KMS-11 (cell line): ENCODE measurements around the gene IGSF9.
"Not testable (repeated sequence)": the region's sequence is repeated elsewhere in the genome, so short reads cannot be mapped to it uniquely, and the experiment has no call there.

ENCODE experiments used
- H2AFZ ChIP-seq: fragments of 200-600 bp; sonication (generic); 2 replicates; pipeline ENCODE4 v1.6.1; 2016; ENCODE audit warnings: antibody characterized with exemption, mixed run types, low read depth
- H3K27ac ChIP-seq: fragments of 200-600 bp; sonication (generic); 2 replicates; pipeline ENCODE4 v1.6.1; 2016; ENCODE audit warnings: mild to moderate bottlenecking, mixed run types
- H3K27me3 ChIP-seq: fragments of 200-600 bp; sonication (generic); 2 replicates; pipeline ENCODE4 v1.6.1; 2017; ENCODE audit warnings: mild to moderate bottlenecking, low read depth, mixed run types, moderate library complexity; ENCODE audit not compliant: insufficient read depth
- H3K36me3 ChIP-seq: fragments of 200-600 bp; sonication (generic); 2 replicates; pipeline ENCODE4 v1.6.1; 2017; ENCODE audit warnings: mild to moderate bottlenecking, mixed run types; ENCODE audit not compliant: insufficient read depth
- H3K4me1 ChIP-seq: fragments of 200-600 bp; sonication (generic); 2 replicates; pipeline ENCODE4 v1.6.1; 2016; ENCODE audit warnings: mild to moderate bottlenecking, low read depth, mixed run types; ENCODE audit not compliant: poor library complexity, severe bottlenecking
- H3K4me2 ChIP-seq: fragments of 200-600 bp; sonication (generic); 2 replicates; pipeline ENCODE4 v1.7.0; 2016; ENCODE audit warnings: mild to moderate bottlenecking, mixed run types
- H3K4me3 ChIP-seq: fragments of 200-600 bp; sonication (generic); IDR thresholded peaks from 2 replicates; pipeline ENCODE4 v1.6.1; 2017; ENCODE audit warnings: low read depth, low read length, mixed read lengths; ENCODE audit not compliant: insufficient read depth
- H3K79me2 ChIP-seq: fragments of 200-600 bp; sonication (generic); 2 replicates; pipeline ENCODE4 v1.6.1; 2016; ENCODE audit warnings: low read depth, mixed run types; ENCODE audit not compliant: insufficient read depth
- H3K9ac ChIP-seq: fragments of 200-600 bp; sonication (generic); 2 replicates; pipeline ENCODE4 v1.6.1; 2016; ENCODE audit warnings: mild to moderate bottlenecking, mixed run types
- H4K20me1 ChIP-seq: fragments of 200-600 bp; sonication (generic); 2 replicates; pipeline ENCODE4 v1.6.1; 2016; ENCODE audit warnings: mild to moderate bottlenecking, mixed run types; ENCODE audit not compliant: insufficient read depth
- TF ChIP-seq, protein P1 (sequence below): fragments of 200-600 bp; sonication (generic); conservative IDR thresholded peaks from 2 replicates; pipeline ENCODE4 v1.6.1; 2017; ENCODE audit warnings: low read depth, mild to moderate bottlenecking, antibody characterized with exemption, low read length, moderate library complexity, mixed read lengths

Gene IGSF9

GRCh38 chr1:159911326-159912070 is 33.9 kb downstream of the IGSF9 start:
- Histone ChIP-seq H3K36me3 (no peaks in the 10 kb centered on the region), H3K4me3 (peak overlapping the region; percentile 65), H4K20me1 (no peaks in the 10 kb centered on the region), H2AFZ (no peak overlapping the region), H3K4me1 (peaks cover 38% of the 10 kb centered on the region), H3K27ac (peak overlapping the region; percentile 75), H3K79me2 (no peaks in the 10 kb centered on the region), H3K9ac (peak overlapping the region; percentile 56; the same call in 1 of the 2 replicates), H3K4me2 (peak overlapping the region; percentile 84), H3K27me3 (no peaks in the 10 kb centered on the region)
- TF ChIP-seq, protein P1, sequence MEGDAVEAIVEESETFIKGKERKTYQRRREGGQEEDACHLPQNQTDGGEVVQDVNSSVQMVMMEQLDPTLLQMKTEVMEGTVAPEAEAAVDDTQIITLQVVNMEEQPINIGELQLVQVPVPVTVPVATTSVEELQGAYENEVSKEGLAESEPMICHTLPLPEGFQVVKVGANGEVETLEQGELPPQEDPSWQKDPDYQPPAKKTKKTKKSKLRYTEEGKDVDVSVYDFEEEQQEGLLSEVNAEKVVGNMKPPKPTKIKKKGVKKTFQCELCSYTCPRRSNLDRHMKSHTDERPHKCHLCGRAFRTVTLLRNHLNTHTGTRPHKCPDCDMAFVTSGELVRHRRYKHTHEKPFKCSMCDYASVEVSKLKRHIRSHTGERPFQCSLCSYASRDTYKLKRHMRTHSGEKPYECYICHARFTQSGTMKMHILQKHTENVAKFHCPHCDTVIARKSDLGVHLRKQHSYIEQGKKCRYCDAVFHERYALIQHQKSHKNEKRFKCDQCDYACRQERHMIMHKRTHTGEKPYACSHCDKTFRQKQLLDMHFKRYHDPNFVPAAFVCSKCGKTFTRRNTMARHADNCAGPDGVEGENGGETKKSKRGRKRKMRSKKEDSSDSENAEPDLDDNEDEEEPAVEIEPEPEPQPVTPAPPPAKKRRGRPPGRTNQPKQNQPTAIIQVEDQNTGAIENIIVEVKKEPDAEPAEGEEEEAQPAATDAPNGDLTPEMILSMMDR, result no peak

DNA sequence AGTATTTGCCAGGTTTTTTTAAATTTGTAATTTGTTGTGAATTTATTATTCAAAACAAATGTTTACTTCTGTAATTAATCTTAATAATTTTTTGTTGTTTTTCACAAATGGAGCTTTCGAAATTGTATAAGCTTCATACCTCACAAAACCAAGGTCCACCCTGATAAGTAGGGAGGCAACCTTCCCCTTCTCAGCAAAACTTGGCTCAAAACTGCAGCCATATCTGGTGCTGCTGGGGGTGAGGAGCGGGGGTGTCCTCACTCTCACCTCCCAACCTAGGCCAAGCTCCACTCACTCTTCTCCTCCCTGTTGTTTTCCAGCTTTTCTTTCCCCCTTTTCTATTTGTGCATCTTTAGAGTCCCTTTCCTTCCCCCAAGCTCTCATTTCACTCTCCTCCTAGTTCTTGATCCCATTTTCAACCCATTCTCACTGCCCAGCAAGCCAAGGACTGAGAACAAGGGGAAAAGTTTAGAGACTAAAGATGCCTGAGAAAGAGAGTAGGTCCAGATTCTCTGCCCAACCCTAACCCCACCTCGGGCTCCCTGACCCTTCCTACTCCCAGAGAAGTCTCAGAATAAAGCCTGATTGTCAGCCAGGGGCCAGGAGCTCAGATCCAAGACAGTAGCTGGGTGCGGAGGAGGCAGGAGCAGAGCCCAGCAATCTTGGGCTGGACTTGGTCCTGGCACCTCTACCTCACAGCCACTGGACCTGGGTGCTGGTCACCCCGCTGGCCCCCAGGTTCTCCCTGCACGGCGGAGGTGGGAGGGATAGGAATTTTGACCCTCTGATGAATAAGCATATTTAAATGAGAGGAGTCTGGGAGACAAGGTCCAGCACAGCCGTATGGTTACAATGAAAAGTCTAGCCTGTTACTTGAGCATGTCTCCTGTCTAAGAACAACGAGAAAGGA is 37.1 kb downstream of the IGSF9 start:
- H3K79me2 ChIP-seq, result no peaks in the 10 kb centered on the region
- no peak overlapping the region for H2AFZ ChIP-seq
- no peaks in the 10 kb centered on the region for H3K36me3 ChIP-seq
- no peaks in the 10 kb centered on the region for H4K20me1 ChIP-seq
- H3K9ac ChIP-seq, result no peak overlapping the region
- no peaks in the 10 kb centered on the region for H3K27me3 ChIP-seq
- TF ChIP-seq, protein P1, result no peak
- H3K4me2 ChIP-seq, result no peak overlapping the region
- H3K27ac ChIP-seq, result no peak overlapping the region
- no peak overlapping the region for H3K4me3 ChIP-seq
- H3K4me1 ChIP-seq, result peaks cover 37% of the 10 kb centered on the region

DNA sequence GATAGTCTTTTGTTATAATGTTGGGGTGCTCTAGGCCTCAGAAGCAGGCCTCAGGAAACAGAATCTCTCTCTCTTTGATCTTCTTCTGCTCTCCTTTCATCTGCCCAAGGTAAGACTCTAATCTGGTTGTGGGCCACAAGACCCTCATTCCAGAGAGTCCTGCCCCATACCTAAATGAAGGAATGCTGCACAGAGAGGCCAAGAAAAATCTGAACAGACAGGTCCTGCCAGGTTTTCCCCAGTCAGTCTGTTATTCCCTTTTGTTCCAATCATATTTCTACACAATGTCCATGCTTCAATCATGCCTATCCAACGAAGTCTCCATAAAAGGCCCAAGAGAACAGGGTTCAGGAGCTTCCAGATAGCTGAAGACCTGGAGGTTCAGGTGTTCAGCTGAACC is 38.5 kb downstream of the IGSF9 start:
- Histone ChIP-seq H2AFZ (no peak overlapping the region), H3K79me2 (no peaks in the 10 kb centered on the region), H3K9ac (no peak overlapping the region), H3K4me2 (no peak overlapping the region), H4K20me1 (no peaks in the 10 kb centered on the region), H3K36me3 (no peaks in the 10 kb centered on the region), H3K4me1 (peaks cover 24% of the 10 kb centered on the region), H3K27ac (no peak overlapping the region), H3K4me3 (no peak overlapping the region), H3K27me3 (no peaks in the 10 kb centered on the region)
- TF ChIP-seq, protein P1, result no peak

GRCh38 chr1:159904036-159904435 is 41.4 kb downstream of the IGSF9 start:
- not testable (repeated sequence) for H3K79me2 ChIP-seq, H3K27ac ChIP-seq, H3K36me3 ChIP-seq, H2AFZ ChIP-seq, H3K27me3 ChIP-seq, H3K9ac ChIP-seq, H4K20me1 ChIP-seq, H3K4me2 ChIP-seq, H3K4me1 ChIP-seq, H3K4me3 ChIP-seq
